HepG2 (cell line): ENCODE measurements around the gene ZNF512B. TPM values are rescaled to one million over a fixed set of nuclear protein-coding genes. Genes with fewer than 3 reads are reported as not detected.

Experiments used
- CCAR2 ChIP-seq: fragments of 200-400 bp; formaldehyde crosslinking; optimal IDR thresholded peaks from 2 replicates; pipeline ENCODE3; 2018; ENCODE audit warnings: low read depth, mild to moderate bottlenecking, low read length, moderate library complexity
- DPF2 ChIP-seq: sonication (generic); formaldehyde crosslinking; IDR thresholded peaks from 2 replicates; pipeline ENCODE4 v1.4.0; 2020; ENCODE audit warnings: mild to moderate bottlenecking, low read depth, missing genetic modification reagents, borderline replicate concordance
- EEA1 ChIP-seq: sonication (generic); formaldehyde crosslinking; IDR thresholded peaks from 2 replicates; pipeline ENCODE4 v1.5.1; 2020; ENCODE audit warnings: mild to moderate bottlenecking, missing genetic modification reagents, borderline replicate concordance
- FOSL2 ChIP-seq: sonication (generic); formaldehyde crosslinking; IDR thresholded peaks from 2 replicates; pipeline ENCODE4 v1.4.0; 2020; ENCODE audit warnings: missing genetic modification reagents
- FOXA3 ChIP-seq: IDR thresholded peaks from 2 replicates; pipeline ENCODE4 v1.6.1; 2016; ENCODE audit warnings: missing genetic modification reagents, missing compliant biosample characterization
- KAT7 ChIP-seq: IDR thresholded peaks from 2 replicates; pipeline ENCODE4 v1.6.1; 2018; ENCODE audit warnings: borderline replicate concordance, missing compliant biosample characterization
- KDM1A ChIP-seq: IDR thresholded peaks from 2 replicates; pipeline ENCODE4 v1.6.1; 2016; ENCODE audit warnings: missing compliant biosample characterization
- MAF1 ChIP-seq: sonication (generic); formaldehyde crosslinking; IDR thresholded peaks from 2 replicates; pipeline ENCODE4 v1.5.0; 2020; ENCODE audit warnings: missing genetic modification reagents, borderline replicate concordance
- MEF2D ChIP-seq: sonication (generic); formaldehyde crosslinking; IDR thresholded peaks from 2 replicates; pipeline ENCODE4 v1.5.1; 2020; ENCODE audit warnings: mild to moderate bottlenecking, missing genetic modification reagents
- NONO ChIP-seq, 2 experiments: fragments of 450-650 bp in 1 of 2; sonication (generic) in 1 of 2; formaldehyde crosslinking in 1 of 2; IDR thresholded peaks in 1 of 2; conservative IDR thresholded peaks in 1 of 2; 2 replicates each; pipeline versions ENCODE4 v1.6.1 to v1.8.0; 2017 to 2022; ENCODE audit warnings: mild to moderate bottlenecking in 1 of 2, missing genetic modification reagents in 1 of 2, moderate library complexity in 1 of 2
- NR2F2 ChIP-seq: IDR thresholded peaks from 2 replicates; pipeline ENCODE4 v1.6.1; 2012; ENCODE audit warnings: low read depth, inconsistent platforms, borderline replicate concordance
- PLRG1 ChIP-seq: fragments of 450-650 bp; conservative IDR thresholded peaks from 2 replicates; pipeline ENCODE4 v1.6.1; 2016
- RBFOX2 ChIP-seq: fragments of 200-400 bp; formaldehyde crosslinking; IDR thresholded peaks from 2 replicates; pipeline ENCODE4 v1.6.1; 2017; ENCODE audit warnings: low read depth, mild to moderate bottlenecking, low read length
- RCOR2 ChIP-seq: IDR thresholded peaks from 2 replicates; pipeline ENCODE4 v1.6.1; 2016; ENCODE audit warnings: missing biosample characterization, missing genetic modification reagents
- SMAD3 ChIP-seq: sonication (generic); formaldehyde crosslinking; IDR thresholded peaks from 2 replicates; pipeline ENCODE4 v1.4.0; 2020; ENCODE audit warnings: missing genetic modification reagents
- ZBTB10 ChIP-seq: sonication (generic); formaldehyde crosslinking; IDR thresholded peaks from 2 replicates; pipeline ENCODE4 v1.4.0; 2020; ENCODE audit warnings: missing genetic modification reagents, borderline replicate concordance
- ZBTB20 ChIP-seq: sonication (generic); formaldehyde crosslinking; IDR thresholded peaks from 2 replicates; pipeline ENCODE4 v1.8.1; 2023; ENCODE audit warnings: missing genetic modification reagents, low read depth, mild to moderate bottlenecking, borderline replicate concordance
- ZGPAT ChIP-seq: IDR thresholded peaks from 2 replicates; pipeline ENCODE4 v1.6.1; 2016; ENCODE audit warnings: mild to moderate bottlenecking
- ZNF124 ChIP-seq: sonication (generic); formaldehyde crosslinking; IDR thresholded peaks from 2 replicates; pipeline ENCODE4 v1.4.0; 2020; ENCODE audit warnings: missing genetic modification reagents
- ZNF274 ChIP-seq: sonication (generic); formaldehyde crosslinking; IDR thresholded peaks from 2 replicates; pipeline ENCODE4 v1.5.1; 2020; ENCODE audit warnings: mild to moderate bottlenecking, missing genetic modification reagents
- ZNF281 ChIP-seq: sonication (generic); formaldehyde crosslinking; IDR thresholded peaks from 2 replicates; pipeline ENCODE4 v1.4.0; 2020; ENCODE audit warnings: missing genetic modification reagents, borderline replicate concordance
- ZNF589 ChIP-seq: sonication (generic); formaldehyde crosslinking; conservative IDR thresholded peaks from 2 replicates; pipeline ENCODE4 v1.8.0; 2022; ENCODE audit warnings: mild to moderate bottlenecking, moderate library complexity, missing genetic modification reagents
- ZNF746 ChIP-seq: sonication (generic); formaldehyde crosslinking; IDR thresholded peaks from 2 replicates; pipeline ENCODE4 v1.8.0; 2022; ENCODE audit warnings: mild to moderate bottlenecking, missing genetic modification reagents
- polyA plus RNA-seq, 8 experiments: library from polyadenylated mRNA; depleted of rRNA in 3 of 8; stranded (reverse) in 7 of 8; unstranded in 1 of 8; fragments of >200 nt; fragmentation: Illumina TruSeq in 4 of 8; extraction: Trizol in 4 of 8; gene quantifications; 2 replicates each; pipeline versions ENCODE4 v1.2.1 to v1.2.3, GENCODE V29; 2011 to 2016; ENCODE audit warnings: low read depth in 4 of 8, missing spikeins in 1 of 8, mixed read lengths in 1 of 8; ENCODE audit not compliant: insufficient read depth in 1 of 8
- total RNA-seq, 5 experiments: library from RNA; depleted of rRNA; stranded (reverse); fragments of >200 nt; fragmentation: Illumina TruSeq; extraction: Trizol; gene quantifications; 2 replicates each; pipeline ENCODE4 v1.2.3, GENCODE V29; 2016; ENCODE audit warnings: low read depth in 1 of 5

Gene ZNF512B
- total and polyA plus RNA-seq, 2 of the 13 experiments (the other 11 are each of a cell fraction or from before 2014, with no cell fraction given), result 11.5 to 30.6 TPM

- peak; percentile 80; the same call in 1 of the 2 replicates for TF ChIP-seq ZNF274 (CRISPR knock-in tag)
- peak; percentile 86 for TF ChIP-seq ZNF124 (CRISPR knock-in tag)
- 0 out of 2 replicates have a peak, but pooled peaks have one; percentile 17 for TF ChIP-seq NR2F2
- peak; percentile 57; the same call in 1 of the 2 replicates for TF ChIP-seq SMAD3 (CRISPR knock-in tag)
- TF ChIP-seq EEA1 (CRISPR knock-in tag), result peak; percentile 55; the same call in 1 of the 2 replicates
- peak; percentile 89; the same call in 1 of the 2 replicates for TF ChIP-seq ZBTB20 (CRISPR knock-in tag)
- TF ChIP-seq RCOR2 (CRISPR knock-in tag), result no peak
- TF ChIP-seq FOSL2 (CRISPR knock-in tag), result peak; percentile 59; the same call in 1 of the 2 replicates
- TF ChIP-seq CCAR2, result no peak
- TF ChIP-seq NONO (IDR thresholded peaks at IDR 0.05), result no peak
- TF ChIP-seq NONO (CRISPR knock-in tag; conservative IDR thresholded peaks at IDR 0.05), result peak; percentile 76
- peak; percentile 72 for TF ChIP-seq ZNF281 (CRISPR knock-in tag)
- TF ChIP-seq ZNF589 (CRISPR knock-in tag), result peak; percentile 19; the same call in 1 of the 2 replicates
- TF ChIP-seq DPF2 (CRISPR knock-in tag), result 0 out of 2 replicates have a peak, but pooled peaks have one; percentile 51
- TF ChIP-seq MEF2D (CRISPR knock-in tag), result peak; percentile 90
- TF ChIP-seq ZNF746 (CRISPR knock-in tag), result peak; percentile 86; the same call in 1 of the 2 replicates
- peak; percentile 63; the same call in 1 of the 2 replicates for TF ChIP-seq KAT7 (CRISPR knock-in tag)
- TF ChIP-seq MAF1 (CRISPR knock-in tag), result peak; percentile 86
- TF ChIP-seq RBFOX2, result peak; percentile 84
- peak; percentile 52 for TF ChIP-seq FOXA3 (CRISPR knock-in tag)
- peak; percentile 95 for TF ChIP-seq ZGPAT (CRISPR knock-in tag)
- TF ChIP-seq KDM1A, result no peak
- no peak for TF ChIP-seq PLRG1
- TF ChIP-seq ZBTB10 (CRISPR knock-in tag), result peak; percentile 93
These were observed 8.8 kb upstream of the ZNF512B start (continued) for GRCh38 chr20:63978319-63979228.
